Measurements from ENCODE around the gene ELANE.
"Not testable (repeated sequence)": the region's sequence is repeated elsewhere in the genome, so short reads cannot be mapped to it uniquely, and the experiment has no call there.

ELANE gene

GRCh38 chr19:821825-822503, 30.1 kb upstream of the ELANE start, which contains the start of gene PLPPR3:
Gene PLPPR3 (minus strand): TSS chr19:821955. CDS start chr19:821559, 396 bp downstream.
- H3K9me3 Mint-ChIP-seq = peaks cover 1% of the 10 kb centered on the region
- no peak for DNase-seq (ENCODE audit: low spot score)
- peaks cover 28% of the 10 kb centered on the region for H3K27me3 Mint-ChIP-seq (ENCODE audit: low read depth)
- peaks cover under 1% of the 10 kb centered on the region for H3K36me3 Mint-ChIP-seq (ENCODE audit: low read depth)
- no peak within 1 kb of the TSS for H3K27ac Mint-ChIP-seq
- no peak within 1 kb of the TSS for H3K4me3 Mint-ChIP-seq
- no peaks in the 10 kb centered on the region for H3K4me1 Mint-ChIP-seq (ENCODE audit: low read depth)

- H3K4me1 Mint-ChIP-seq (ENCODE audit: low read depth) = no peaks in the 10 kb centered on the region
- no peaks in the 10 kb centered on the region for H3K36me3 Mint-ChIP-seq (ENCODE audit: low read depth)
- H3K9me3 Mint-ChIP-seq = no peaks in the 10 kb centered on the region
- peaks cover 28% of the 10 kb centered on the region for H3K27me3 Mint-ChIP-seq (ENCODE audit: low read depth)
- H3K4me3 Mint-ChIP-seq = no peak overlapping the region
- H3K27ac Mint-ChIP-seq = no peak overlapping the region
- no peak for DNase-seq (ENCODE audit: low spot score)
These were observed 28.5 kb upstream of the ELANE start for GRCh38 chr19:823565-824121.

- Mint-ChIP-seq H3K27me3 (ENCODE audit: low read depth) (peaks cover 23% of the 10 kb centered on the region), H3K9me3 (no peaks in the 10 kb centered on the region), H3K4me1 (ENCODE audit: low read depth) (no peaks in the 10 kb centered on the region), H3K4me3 (no peak overlapping the region), H3K27ac (no peak overlapping the region), H3K36me3 (ENCODE audit: low read depth) (no peaks in the 10 kb centered on the region)
- DNase-seq (ENCODE audit: low spot score) = no peak
These were observed 27.2 kb upstream of the ELANE start for GRCh38 chr19:824885-825284.

- Mint-ChIP-seq H3K4me3 (no peak overlapping the region), H3K36me3 (ENCODE audit: low read depth) (no peaks in the 10 kb centered on the region), H3K9me3 (no peaks in the 10 kb centered on the region), H3K27ac (no peak overlapping the region), H3K4me1 (ENCODE audit: low read depth) (no peaks in the 10 kb centered on the region), H3K27me3 (ENCODE audit: low read depth) (peaks cover 14% of the 10 kb centered on the region)
- DNase-seq (ENCODE audit: low spot score) = no peak
These were observed 26.0 kb upstream of the ELANE start for GRCh38 chr19:825897-826644.

GRCh38 chr19:827314-827709, 24.8 kb upstream of the ELANE start:
- no peak overlapping the region for H3K4me3 Mint-ChIP-seq
- no peaks in the 10 kb centered on the region for H3K9me3 Mint-ChIP-seq
- H3K27me3 Mint-ChIP-seq (ENCODE audit: low read depth) = peaks cover 14% of the 10 kb centered on the region
- DNase-seq (ENCODE audit: low spot score) = no peak
- no peak overlapping the region for H3K27ac Mint-ChIP-seq
- H3K4me1 Mint-ChIP-seq (ENCODE audit: low read depth) = no peaks in the 10 kb centered on the region
- no peaks in the 10 kb centered on the region for H3K36me3 Mint-ChIP-seq (ENCODE audit: low read depth)

- no peak for DNase-seq (ENCODE audit: low spot score)
- Mint-ChIP-seq H3K27ac (no peak within 1 kb of the TSS), H3K27me3 (ENCODE audit: low read depth) (peaks cover 11% of the 10 kb centered on the region)
These were observed 24.3 kb upstream of the ELANE start, which contains the start of gene AZU1 for GRCh38 chr19:827710-828321. Gene AZU1 (plus strand): TSS chr19:827837. CDS start chr19:827847, 10 bp downstream.

GRCh38 chr19:829129-829758, 22.9 kb upstream of the ELANE start:
- no peaks in the 10 kb centered on the region for H3K27me3 Mint-ChIP-seq (ENCODE audit: low read depth)
- no peak overlapping the region for H3K4me3 Mint-ChIP-seq
- no peaks in the 10 kb centered on the region for H3K4me1 Mint-ChIP-seq (ENCODE audit: low read depth)
- no peak for DNase-seq (ENCODE audit: low spot score)
- no peaks in the 10 kb centered on the region for H3K9me3 Mint-ChIP-seq
- H3K27ac Mint-ChIP-seq = no peak overlapping the region
- no peaks in the 10 kb centered on the region for H3K36me3 Mint-ChIP-seq (ENCODE audit: low read depth)

More at GRCh38 chr19:827710-828321, 24.3 kb upstream of the ELANE start, which contains the start of gene AZU1:
- Mint-ChIP-seq H3K4me3 (no peak within 1 kb of the TSS), H3K36me3 (ENCODE audit: low read depth) (no peaks in the 10 kb centered on the region), H3K4me1 (ENCODE audit: low read depth) (no peaks in the 10 kb centered on the region), H3K9me3 (no peaks in the 10 kb centered on the region)

GRCh38 chr19:831407-832369, 20.4 kb upstream of the ELANE start:
- Mint-ChIP-seq H3K4me3 (no peak overlapping the region), H3K36me3 (ENCODE audit: low read depth) (no peaks in the 10 kb centered on the region), H3K9me3 (no peaks in the 10 kb centered on the region), H3K27ac (no peak overlapping the region), H3K27me3 (ENCODE audit: low read depth) (peaks cover 5% of the 10 kb centered on the region), H3K4me1 (ENCODE audit: low read depth) (peaks cover 2% of the 10 kb centered on the region)
- no peak for DNase-seq (ENCODE audit: low spot score)

GRCh38 chr19:834216-834615, 17.9 kb upstream of the ELANE start:
- no peak for DNase-seq (ENCODE audit: low spot score)
- Mint-ChIP-seq H3K27me3 (ENCODE audit: low read depth) (peaks cover 5% of the 10 kb centered on the region), H3K36me3 (ENCODE audit: low read depth) (no peaks in the 10 kb centered on the region), H3K9me3 (no peaks in the 10 kb centered on the region), H3K4me3 (no peak overlapping the region), H3K27ac (no peak overlapping the region), H3K4me1 (ENCODE audit: low read depth) (peaks cover 2% of the 10 kb centered on the region)

- no peak for DNase-seq (ENCODE audit: low spot score)
- peaks cover 2% of the 10 kb centered on the region for H3K4me1 Mint-ChIP-seq (ENCODE audit: low read depth)
- H3K36me3 Mint-ChIP-seq (ENCODE audit: low read depth) = no peaks in the 10 kb centered on the region
- H3K27ac Mint-ChIP-seq = no peak overlapping the region
- H3K4me3 Mint-ChIP-seq = no peak overlapping the region
- H3K27me3 Mint-ChIP-seq (ENCODE audit: low read depth) = peaks cover 5% of the 10 kb centered on the region
- H3K9me3 Mint-ChIP-seq = no peaks in the 10 kb centered on the region
These were observed 16.8 kb upstream of the ELANE start for GRCh38 chr19:835210-835810.

- Mint-ChIP-seq H3K27ac (peak within 1 kb of the TSS; percentile 10), H3K36me3 (ENCODE audit: low read depth) (no peaks in the 10 kb centered on the region), H3K9me3 (no peaks in the 10 kb centered on the region), H3K27me3 (ENCODE audit: low read depth) (peaks cover 17% of the 10 kb centered on the region), H3K4me1 (ENCODE audit: low read depth) (peaks cover 2% of the 10 kb centered on the region), H3K4me3 (no peak within 1 kb of the TSS)
- DNase-seq (ENCODE audit: low spot score) = no peak
These were observed 11.4 kb upstream of the ELANE start, which contains the start of gene PRTN3 for GRCh38 chr19:840519-841206. Gene PRTN3 (plus strand): TSS chr19:840999. CDS start chr19:841009, 10 bp downstream.

- H3K4me1 Mint-ChIP-seq (ENCODE audit: low read depth); H3K27ac Mint-ChIP-seq; H3K36me3 Mint-ChIP-seq (ENCODE audit: low read depth); H3K9me3 Mint-ChIP-seq; H3K4me3 Mint-ChIP-seq; DNase-seq (ENCODE audit: low spot score): not testable (repeated sequence)
- H3K27me3 Mint-ChIP-seq (ENCODE audit: low read depth) = peaks cover 16% of the 10 kb centered on the region
These were observed 9.3 kb upstream of the ELANE start for GRCh38 chr19:842802-843179.

Measured in T-helper 2 cell treated with Interferon-gamma antibody and Interleukin-4, amounts not matched to agents 5 μg/mL and 100 μg/mL, for 36 hours (primary cell).